ENCODE data around the gene SBSN.
"Not testable (repeated sequence)": the region's sequence is repeated elsewhere in the genome, so short reads cannot be mapped to it uniquely, and the experiment has no call there.

Gene SBSN

DNA sequence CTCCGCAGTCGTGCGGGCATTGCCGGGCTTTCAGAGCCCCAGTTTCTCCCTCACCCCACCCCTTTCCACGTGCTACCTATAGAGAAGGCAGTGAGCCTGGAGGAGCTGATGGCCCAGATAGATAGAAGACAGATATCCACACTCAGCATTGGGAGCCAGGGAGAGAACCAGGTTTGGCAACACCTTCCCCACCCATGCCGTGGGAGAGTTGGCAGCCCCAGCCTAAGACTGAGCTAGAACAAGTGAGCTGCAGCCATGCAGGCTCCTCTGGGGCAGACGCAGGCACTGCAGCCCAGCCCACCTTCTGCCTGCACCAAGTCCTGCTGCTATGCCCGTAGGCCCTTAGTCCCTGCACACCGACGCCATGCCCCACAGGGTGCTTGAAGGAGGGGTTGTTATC is 27.5 kb downstream of the SBSN start:
- no peak for DNase-seq

DNA sequence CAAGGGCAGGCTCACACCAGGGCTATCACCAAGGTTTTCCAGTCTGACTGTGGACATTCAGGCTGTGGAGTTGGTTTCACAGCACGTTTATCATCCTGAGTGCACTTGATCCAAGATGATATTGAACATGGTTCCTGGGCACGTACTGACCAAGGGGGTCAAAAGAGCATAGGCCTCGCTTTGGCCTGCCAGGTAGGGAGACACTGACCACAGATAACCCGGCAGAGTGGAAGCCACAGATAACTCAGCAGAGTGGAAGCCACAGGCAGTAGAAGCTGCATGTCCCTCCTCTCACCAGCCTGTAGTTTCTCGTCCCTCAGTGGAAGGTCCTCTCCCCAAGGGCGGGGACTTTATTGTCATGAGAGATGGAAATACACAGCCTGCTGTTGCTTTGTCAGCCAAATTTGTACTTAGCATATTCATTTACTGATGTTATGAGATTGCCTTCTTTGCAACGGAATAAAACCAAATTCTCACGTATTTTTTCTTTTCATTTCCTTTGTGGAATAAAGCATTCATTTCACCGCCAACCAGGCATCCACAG is 29.1 kb downstream of the SBSN start:
- DNase-seq: no peak

DNA sequence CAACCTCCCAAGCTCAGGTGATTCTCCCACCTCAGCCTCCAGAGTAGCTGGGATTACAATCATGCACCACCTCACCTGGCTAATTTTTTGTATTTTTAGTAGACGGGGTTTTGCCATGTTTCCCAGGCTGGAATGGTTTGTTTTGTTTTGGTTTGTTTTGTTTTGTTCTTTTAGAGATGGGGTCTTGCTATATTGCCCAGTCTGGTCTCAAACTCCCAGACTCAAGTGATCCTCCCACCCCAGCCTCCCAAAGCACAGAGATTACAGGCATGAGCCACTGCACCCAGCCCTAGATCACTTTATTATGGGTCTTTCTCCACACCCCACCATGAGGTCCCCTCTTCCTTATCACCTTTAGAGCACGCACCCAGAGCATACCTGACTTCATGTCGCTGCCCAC is 29.9 kb downstream of the SBSN start:
- no peak for DNase-seq

DNA sequence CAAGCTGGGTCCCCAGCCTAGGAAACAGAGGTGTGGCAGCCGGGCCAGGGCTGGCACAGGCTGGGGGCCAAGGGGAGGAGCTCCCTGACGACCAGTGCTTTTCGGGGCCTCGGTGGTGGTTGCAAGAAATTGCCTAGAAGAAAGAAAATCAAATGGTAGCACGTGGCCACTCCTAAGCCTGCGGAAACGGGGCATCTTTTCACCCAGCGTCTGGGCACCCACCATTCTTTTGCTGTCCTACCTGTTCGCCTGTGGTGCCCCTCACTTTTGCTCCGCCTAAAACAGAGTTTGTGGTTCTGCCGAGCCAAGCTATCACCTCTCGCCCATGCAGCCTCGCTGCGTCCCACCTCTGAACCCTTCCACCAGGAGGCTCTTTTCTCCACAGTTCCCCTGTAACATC is 30.7 kb downstream of the SBSN start:
- no peak for DNase-seq

DNA sequence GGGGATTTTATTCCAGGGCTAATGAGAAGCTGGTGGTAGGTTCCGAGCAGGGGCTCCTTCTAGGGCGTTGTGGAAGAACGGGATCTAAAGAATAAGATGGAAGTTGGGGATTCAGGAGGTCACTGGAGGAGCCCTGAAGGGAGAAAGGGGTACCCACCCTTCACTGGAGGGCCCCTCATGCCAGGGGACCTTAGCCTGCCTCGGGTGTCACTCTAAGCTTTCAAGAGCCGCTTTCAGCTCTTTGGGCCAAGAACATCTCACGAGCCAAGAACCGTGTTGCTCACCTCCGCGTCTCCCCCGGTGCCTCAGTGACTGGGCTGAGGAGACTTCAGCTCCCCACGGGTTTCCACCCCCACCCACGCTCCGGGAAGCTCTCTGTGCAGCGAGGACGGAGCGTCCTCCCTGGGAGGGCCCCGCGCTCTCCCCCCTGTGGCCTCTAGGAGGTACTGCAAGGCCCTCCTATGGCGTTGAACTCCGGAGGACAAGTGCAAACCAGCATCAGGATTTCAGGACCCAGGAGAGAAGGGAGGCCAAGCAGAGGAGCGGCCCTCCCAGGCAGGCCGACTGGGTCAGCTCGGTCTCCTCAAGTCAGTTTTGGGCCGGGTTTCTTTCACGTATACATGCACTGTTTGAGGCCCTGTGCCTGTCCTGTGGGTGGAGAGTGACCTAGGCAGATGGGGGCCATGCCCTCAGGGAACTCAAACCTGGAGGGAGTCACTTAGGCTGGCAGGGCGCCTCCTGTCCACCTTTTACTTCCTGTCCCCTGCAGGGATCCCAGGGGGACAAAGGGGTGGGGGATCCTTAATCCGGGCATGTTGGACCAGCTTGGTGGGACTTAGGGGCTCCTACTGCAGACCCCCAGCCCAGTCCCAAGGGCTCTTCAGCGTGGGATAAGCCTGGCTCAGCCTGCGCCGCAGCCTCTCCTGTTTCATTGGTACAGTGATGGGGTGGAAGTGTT is 32.7 kb downstream of the SBSN start:
- DNase-seq: peak; percentile 39

DNA sequence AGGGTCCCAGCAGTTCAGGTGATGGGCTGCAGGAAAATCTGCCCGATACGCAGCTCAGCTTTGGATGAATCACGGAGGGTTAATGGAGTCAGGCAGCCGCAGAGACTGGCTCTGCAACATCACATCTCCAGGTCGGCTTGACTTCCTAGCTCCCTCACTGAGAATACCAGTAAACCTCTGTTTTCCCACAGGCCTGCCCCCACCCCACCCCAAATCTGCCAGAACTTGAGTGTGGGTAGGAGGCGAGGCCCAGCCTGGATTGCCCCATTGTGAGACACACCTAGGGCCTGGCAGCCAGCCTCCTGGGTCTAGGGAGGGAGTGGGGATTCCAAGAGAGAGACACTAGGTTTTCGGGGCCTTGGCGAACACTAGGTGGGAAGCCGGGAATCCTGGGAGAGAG is 34.1 kb downstream of the SBSN start:
- no peak for DNase-seq

DNA sequence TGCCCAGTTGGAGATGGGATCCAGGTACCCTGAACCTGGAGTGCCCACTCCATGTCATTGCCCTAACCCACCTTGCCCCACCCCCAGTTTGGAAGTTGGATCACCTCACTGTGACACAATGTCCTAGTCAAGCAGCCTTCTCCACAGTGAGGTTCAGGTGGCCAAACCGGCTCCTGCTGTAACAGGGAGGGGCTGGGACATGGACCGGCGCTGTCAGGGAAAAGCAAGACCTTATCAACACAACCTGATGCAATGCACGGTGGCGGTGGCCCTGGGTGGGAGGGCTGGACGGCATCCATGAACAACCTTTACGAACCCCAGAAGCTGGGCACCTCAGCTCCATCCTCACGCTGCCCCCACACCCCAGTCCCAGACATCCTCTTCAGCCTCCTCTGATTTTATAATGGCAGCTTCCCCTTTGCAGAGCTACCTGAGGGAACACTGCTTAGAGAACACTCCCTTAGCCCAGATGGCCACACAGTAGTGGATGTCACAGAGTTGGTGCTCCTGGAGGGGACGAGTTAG is 36.2 kb downstream of the SBSN start:
- no peak for DNase-seq

DNA sequence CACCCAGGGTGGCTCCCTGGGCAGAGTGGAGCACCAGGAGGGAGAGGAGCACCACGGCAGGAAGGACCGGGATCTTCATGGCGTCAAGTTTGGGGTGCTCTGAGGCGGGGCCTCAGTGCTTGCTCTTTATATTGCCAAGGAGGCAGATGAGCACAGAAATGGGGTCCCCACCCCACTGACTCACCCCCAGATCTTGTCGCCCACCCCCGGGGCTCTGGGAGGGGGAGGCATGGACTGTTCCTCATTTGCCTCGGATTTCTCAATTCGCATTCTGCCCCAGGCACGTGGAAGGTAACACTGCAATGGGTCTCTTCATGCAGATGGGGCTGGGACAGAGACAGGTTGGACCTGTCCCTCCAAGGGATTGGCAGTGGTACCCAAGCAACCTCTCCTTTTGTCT is 37.7 kb downstream of the SBSN start, which contains the start of gene KRTDAP:
Gene KRTDAP (minus strand): TSS at position 101 of the 400 bp plus-strand sequence. CDS start 22 bp downstream, at position 79.
- no peak for DNase-seq

DNA sequence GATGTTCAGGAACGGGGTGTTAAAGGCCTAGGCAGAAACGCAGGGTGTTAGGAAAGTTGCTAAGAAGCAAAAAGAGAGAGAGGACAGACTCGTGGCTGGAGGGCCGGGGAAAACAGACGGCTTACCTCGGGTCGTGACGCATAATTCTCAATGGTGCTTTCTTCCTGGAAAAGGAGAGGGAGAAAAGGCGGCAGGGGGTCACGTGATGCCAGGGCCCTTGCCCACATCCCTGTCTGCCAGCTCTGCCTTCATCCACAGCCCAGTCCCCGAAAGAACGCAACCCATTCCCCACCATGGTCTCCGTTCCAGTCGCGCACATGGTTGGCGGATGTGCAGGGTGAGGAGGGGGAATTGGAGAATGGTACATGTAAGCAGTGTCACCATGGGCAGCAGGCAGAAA is 39.4 kb downstream of the SBSN start:
- no peak for DNase-seq

DNA sequence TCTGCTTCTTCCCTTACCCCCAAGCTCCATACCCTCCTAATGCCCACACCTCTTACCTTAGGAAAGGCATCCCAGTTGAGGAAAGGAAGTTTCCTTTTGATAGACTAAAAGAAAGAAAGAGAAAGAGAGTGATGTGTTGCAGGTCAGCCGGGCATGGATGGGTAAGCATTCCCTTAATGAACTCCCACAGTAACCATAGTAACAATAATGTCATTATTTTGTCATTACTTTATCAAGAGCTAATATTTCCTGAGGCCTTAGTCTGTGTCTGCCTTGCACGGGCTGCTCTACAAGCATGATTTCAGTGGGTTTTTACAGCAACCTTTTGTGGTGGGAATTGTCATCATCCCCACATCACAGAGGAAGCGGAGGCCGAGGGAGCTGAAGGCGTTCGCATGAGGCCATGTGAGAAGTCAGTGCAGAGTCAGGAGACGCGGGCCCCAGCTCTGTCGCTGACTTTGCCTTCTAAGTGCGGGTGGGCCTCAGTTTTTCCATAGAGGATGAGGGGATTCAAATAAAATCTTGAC is 40.4 kb downstream of the SBSN start:
- DNase-seq: no peak

DNA sequence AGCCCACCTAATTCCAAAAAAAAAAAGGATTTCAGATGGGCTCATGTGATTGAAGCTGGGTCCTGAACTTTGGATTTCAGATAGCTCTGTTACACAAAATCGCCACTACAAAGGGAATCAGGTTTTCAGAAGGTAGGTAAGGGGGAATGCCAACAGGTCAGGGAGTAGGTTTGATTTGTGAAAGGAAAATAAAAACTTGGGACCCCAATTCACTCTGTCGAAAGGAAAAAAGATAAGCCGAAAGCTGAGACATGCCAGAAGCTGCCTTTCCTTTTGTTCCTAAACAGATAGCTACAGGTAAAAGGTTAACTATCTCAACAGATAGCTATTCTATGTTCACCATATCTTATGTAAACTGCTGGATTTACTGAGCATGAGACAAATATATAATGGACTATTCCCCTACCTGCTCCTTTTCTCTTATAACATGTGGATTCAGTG is 41.8 kb downstream of the SBSN start:
- no peak for DNase-seq

DNA sequence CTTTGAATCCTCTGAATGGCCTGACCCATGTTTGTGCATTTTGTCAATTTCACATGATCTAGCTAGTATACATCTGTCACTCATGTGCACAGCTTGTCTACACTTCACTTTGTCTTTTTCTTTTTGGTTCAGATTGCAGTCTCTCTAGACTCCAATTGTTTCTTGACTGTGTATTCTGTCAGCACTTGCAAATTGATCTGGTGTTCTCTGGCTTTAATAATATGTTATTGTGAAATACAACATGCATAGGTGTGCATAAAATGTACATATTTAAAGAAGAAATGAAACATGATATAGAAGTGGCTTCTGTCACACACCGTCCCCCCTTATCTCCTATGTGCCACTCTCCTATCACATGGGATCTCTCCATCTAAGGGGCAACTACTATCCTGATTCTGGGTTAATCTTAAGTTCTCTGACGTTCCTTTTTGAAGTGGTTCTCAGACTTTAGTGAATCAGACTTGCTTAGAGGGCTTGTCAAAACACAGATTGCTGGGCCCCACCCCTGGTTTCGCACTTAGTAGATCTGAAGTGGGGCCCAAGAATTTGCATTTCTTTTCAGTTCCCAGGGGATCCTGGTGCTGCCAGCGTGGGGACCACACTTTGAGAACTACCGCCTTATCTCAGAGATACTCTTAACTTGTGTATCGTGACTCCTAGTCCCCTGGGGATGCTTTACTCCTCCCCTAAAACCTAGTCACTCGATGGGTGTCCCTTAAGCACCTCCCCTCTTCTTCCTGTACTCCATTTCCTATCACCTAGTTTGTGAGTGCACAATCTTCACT is 43.7 kb downstream of the SBSN start:
- DNase-seq: no peak

DNA sequence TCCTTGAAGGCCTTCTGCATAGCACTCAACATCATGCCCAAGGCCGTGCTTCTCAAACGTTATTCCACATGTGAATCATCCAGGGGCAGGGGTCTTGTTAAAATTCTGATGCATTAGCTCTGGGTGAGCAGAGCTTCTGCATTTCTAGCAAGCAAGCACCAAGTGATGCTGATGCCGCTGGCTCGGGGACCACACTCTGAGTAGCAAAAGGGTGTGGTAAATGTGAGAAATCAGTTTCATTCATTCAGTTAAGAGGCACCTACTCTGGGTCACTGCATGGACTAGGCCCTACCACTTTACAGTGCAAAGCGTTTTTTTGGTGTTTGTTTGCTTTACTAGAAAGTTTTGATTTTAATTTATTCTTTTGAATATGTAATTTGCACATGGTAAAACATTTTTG is 45.0 kb downstream of the SBSN start:
- DNase-seq: no peak

DNA sequence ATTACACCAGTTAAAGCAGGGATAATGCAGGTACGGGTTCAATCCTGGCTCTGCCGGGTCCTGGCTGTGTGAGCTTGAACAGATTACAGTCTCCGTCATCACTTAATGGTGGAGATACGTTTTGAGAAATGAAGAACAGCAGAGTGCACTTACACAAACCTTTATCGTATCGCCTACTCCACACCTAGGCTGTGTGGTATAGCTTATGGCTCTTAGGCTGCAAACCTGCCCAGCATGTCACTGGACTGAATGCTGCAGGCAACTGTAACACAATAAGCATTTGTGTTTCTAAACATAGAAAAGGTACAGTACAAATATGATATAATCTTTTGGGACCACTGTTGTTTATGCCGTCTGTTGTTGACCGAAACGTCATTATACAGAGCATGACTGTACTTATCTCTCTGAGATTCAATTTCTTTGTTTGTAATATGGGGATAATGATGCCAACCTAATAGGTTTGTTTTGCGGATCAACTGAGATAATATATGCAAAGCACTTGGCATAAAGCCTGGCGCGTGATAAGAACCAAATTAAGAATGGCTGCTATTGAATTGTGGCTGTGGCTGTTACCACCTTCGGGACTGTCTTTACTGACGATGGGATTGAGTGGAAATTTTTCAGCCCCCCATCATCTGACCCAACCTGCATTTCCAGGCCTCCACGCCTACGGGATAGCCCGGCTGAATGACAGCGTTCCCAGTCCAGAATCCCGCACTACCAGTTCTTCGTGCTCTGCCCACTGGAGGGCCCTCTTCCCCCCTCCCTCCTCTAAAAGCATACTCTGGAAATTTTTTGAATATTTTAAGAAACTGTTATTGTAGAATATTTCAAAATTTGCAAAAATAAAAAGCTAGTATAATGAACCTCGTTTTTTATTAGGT is 49.1 kb downstream of the SBSN start:
- DNase-seq: no peak

DNA sequence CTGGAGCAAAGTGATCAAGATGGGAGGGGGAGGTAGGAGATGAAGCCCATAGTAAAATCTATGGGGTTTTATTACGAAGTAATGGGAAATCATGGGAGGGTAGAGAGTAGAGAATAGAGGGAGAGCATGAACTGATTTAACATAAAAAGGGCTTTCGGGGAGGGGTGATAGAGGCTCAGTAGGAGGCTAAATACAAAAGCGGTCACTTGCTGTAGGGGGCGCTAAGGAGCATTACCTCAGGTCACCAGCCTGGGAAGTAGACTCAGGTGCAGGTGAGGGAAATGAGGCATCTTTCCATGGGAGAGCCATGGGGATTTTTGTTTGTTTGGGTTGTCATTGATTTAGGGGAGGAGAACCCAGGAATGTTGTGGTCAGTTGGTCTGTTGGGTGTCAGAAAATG is 52.0 kb downstream of the SBSN start:
- DNase-seq: no peak

DNA sequence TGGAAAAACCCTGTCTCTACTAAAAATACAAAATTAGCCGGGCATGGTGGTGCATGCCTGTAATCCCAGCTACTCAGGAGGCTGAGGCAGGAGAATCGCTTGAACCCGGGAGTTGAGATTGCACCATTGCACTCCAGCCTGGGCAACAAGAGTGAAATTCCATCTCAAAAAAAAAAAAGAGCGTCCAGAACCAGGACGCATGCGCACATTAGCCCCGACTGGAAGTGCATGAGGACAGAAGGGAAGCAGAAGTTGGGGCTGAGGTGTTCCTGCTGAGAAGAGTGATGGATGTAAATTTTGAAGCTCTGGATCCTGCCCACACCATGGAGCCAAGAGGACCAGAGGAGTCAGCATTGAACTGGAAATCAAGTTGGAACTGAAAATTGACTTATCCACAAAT is 53.5 kb downstream of the SBSN start:
- DNase-seq: not testable (repeated sequence)

DNA sequence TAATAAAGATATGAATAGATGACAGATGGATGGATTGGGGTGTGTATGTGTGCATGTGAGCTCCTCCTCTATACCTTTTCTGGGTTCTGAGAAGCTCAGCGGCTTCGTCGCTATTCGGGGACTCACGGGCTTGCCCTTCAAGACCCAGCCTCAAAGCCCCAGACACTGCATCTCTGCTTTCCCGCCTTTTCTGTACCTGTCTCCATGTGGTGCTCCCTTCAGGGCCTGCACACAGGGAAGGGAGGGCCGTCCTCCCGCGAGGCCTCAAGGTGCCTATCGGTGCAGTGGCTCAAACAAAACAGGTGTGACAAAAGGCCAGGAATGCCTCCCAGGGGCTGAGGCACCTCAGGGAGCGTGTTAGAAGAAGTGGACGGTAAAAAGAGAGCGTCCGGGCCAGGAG is 54.0 kb downstream of the SBSN start:
- no peak for DNase-seq
